Right ventricle myocardium superior (tissue), 1 donor: Measurements from ENCODE around the gene GLG1. TPM values are rescaled to one million over a fixed set of nuclear protein-coding genes. Genes with fewer than 3 reads are reported as not detected.
A peak's percentile ranks its signal among the peaks of the same experiment; 100 is the strongest.

Experiments
- ATAC-seq: fragments of 200-7000 bp; cut with Tn5 transposase; one replicate; pipeline ENCODE4 v1.9.1; 2020; ENCODE audit warnings: mild to moderate bottlenecking; ENCODE audit not compliant: poor library complexity
- DNase-seq: peaks from one replicate; pipeline ENCODE4 v3.0.0-alpha.2; 2020
- intact Hi-C: fragments of 100-400 bp; cut with DNase I; formaldehyde crosslinking; loops from one replicate; pipeline ENCODE4 v1.11.2; 2022
- total RNA-seq: library from RNA; stranded (reverse); fragmentation: NEBNext Ultra II Directional; extraction: Animal tissue kit (Norgen Biotek cat#: 25700); gene quantifications from one replicate; pipeline ENCODE4 v1.2.1, GENCODE V29; 2021
- donor health status: DM: no; HTN: yes; CAD: no; lungs with severe emphysema.

Gene GLG1
- total RNA-seq, 1 donor from 2014 or later = 62.4 TPM

GRCh38 chr16:74501484-74502478 is 105.1 kb downstream of the GLG1 start:
- peak; percentile 88 for ATAC-seq
- intact Hi-C loops = no loop called here
- no peak for DNase-seq

DNA sequence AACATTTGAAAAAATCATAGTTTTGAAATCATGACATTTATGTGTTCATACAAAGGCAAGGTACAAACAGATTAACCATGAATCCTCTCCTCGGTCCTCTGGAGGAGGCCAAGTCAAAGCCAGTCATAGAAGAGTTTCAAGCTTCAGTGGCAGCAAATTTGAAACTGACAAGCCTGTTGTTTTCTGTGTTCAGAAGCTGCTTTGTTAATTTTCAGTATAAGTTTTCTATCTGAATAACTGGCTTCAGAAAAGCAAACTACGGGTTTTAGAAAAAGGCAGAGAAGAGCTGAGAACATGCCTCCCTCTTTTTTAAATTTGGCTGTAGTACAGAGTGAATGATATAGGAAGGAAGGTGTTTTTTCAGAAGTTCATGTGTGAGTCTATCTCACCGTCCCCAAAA is 106.0 kb downstream of the GLG1 start:
- ATAC-seq = no peak
- intact Hi-C loops = no loop called here
- DNase-seq = no peak

DNA sequence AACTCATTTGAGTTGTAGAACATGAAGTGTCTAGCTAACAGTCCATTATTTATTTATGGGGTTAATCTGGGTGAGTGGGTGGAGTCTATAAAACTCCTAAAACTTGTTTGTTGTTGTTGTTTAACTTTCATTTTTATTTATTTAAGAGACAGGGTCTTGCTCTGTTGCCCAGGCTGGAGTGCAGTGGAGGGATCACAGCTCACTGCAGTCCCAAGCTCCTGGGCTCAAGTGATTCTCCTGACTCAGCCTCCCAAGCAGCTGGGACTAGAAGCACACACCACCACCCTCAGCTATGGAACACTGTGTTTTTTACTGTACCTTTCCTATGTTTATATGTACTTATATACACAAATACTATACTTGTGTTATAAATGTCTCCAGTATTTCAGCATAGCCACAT is 107.8 kb downstream of the GLG1 start:
- no peak for DNase-seq
- ATAC-seq = no peak
- intact Hi-C loops = loop anchor here (10.0 kb wide), 1 partner anchor 106 kb away; the partner anchor contains the start of gene GLG1

DNA sequence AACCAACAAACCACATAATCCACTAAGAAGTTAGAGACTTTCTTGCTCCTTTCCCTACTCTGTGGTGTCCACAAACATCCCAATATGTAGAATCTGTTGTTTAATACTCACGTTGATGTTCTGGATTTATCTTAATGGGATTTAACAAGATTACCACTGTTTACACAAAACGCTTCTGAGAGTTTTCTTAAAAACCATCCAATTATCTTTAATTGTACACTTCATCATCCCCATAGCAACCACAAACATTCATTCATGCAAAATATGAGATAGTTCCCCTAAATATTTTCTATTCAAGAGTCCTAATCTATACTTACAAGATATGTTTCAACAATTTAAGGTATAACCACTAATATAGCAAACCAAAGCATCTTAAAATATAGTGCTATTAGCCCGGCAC is 109.2 kb downstream of the GLG1 start:
- intact Hi-C loops = loop anchor here (10.0 kb wide), 1 partner anchor 107 kb away; the partner anchor contains the start of gene GLG1
- ATAC-seq (no peak), DNase-seq (no peak)

DNA sequence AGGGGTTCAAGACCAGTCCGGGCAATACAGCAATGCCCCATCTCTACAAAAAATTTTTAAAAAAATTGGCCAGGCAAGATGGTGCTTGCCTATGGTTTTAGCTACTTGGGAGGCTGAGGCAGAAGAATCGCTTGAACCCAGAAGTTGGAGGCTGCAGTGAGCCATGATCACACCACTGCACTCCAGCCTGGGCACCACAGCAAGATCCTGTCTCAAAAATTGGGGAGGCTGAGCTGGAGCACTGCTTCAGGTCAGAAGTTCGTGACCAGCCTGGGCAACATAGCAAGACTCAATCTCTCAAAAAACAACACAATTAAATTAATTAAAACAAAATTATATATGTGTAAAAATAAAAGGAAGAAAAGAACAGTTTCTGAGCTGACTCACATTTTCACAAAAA is 110.9 kb downstream of the GLG1 start:
- DNase-seq (no peak), ATAC-seq (no peak)
- intact Hi-C loops = loop anchor here (10.0 kb wide), 1 partner anchor 109 kb away; the partner anchor contains the start of gene GLG1

GRCh38 chr16:74492976-74493375 is 113.9 kb downstream of the GLG1 start:
- DNase-seq (no peak), ATAC-seq (peak; percentile 87)
- intact Hi-C loops = loop anchor here (10.0 kb wide), 1 partner anchor 112 kb away; the partner anchor contains the start of gene GLG1

- DNase-seq = no peak
- intact Hi-C loops = no loop called here
- no peak for ATAC-seq
These were observed 119.0 kb downstream of the GLG1 start for GRCh38 chr16:74487634-74488495.

- ATAC-seq (no peak), DNase-seq (no peak)
- intact Hi-C loops = no loop called here
These were observed 121.0 kb downstream of the GLG1 start for GRCh38 chr16:74485916-74486315.

DNA sequence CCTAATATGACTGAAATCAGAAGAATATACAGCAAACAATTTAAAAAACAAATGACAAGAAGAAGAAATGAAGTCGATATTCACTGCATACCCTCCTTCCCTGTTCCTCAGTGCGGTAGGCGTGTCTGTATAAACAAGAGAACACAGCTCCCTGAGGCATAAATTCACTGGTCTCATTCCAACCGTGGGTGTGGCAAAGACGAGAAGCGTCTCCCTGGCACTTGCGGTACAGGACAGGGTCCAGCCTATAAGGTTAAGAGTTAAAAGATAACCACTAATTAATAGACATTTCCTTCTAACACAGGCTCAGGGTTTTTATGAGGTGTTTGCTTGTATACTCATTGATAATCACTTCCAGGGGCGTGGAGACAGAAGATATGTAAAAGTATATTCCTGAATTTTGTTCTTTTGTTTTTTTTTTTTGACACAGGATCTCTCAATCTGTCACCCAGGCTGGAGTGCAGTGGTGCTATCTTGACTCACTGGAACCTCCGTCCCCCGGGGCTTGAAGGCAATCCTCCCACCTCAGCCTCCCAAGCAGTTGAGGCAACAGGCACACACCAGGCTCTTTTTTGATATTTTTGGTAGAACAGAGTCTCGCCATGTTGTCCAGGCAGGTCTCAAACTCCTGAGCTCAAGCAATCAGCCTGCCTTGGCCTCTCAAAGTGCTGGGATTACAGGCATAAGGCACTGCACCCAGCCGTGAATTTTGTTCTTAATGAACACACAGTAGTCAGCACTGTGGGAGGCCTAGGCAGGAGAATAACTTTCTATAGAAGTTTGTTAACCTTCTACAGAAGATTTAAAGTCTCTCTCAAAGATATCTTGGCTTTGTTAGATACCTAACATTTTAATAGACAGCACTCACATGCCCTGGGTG is 126.5 kb downstream of the GLG1 start:
- ATAC-seq (peak; percentile 73), DNase-seq (peak; percentile 52)
- intact Hi-C loops = no loop called here

- DNase-seq (no peak), ATAC-seq (no peak)
- intact Hi-C loops = no loop called here
These were observed 129.7 kb downstream of the GLG1 start for GRCh38 chr16:74477226-74477625.

DNA sequence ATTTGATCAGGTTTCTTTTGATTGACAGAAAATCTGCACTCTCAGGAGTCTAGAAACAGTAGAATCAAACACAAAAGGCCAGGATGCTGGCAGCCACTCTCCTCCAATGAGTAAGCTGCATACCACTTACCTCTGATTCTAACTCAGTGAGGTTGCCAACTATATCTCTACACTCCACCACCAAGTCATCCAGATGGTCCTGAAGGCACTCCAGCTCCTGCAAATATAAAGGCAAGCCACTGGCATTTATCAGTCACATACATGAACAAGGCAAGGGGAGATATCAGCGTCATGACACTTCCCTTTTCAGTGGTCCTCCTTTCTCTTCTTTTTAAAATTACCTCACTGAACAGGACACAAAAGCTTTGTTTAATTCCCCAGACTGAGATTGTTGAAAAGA is 132.5 kb downstream of the GLG1 start:
- no peak for ATAC-seq
- no peak for DNase-seq
- intact Hi-C loops = no loop called here

DNA sequence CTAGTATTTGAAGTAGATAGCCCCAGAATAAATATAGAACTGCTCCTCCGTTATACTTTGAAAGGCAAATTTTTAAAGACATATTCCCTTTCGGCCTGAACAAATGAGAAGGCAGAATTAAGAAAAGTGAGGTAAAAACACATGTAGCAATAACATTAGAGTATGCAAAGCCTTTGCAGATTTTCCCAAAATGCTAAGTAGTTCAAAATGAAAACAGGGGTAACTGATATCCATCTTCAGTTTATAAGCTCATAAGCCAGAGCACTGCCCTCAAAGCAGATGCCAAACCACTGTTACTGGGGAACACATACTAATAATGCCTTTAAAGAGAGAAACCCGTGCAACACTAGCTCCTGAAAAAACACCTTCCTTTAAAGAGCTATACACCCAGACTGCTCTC is 134.4 kb downstream of the GLG1 start:
- intact Hi-C loops = no loop called here
- no peak for ATAC-seq
- no peak for DNase-seq

GRCh38 chr16:74472010-74472409 is 134.9 kb downstream of the GLG1 start:
- intact Hi-C loops = no loop called here
- ATAC-seq (no peak), DNase-seq (no peak)

GRCh38 chr16:74469946-74470478 is 136.9 kb downstream of the GLG1 start:
- no peak for ATAC-seq
- intact Hi-C loops = loop anchor here (10.0 kb wide), 1 partner anchor 155 kb away; no protein-coding TSS in a partner anchor
- DNase-seq = no peak

- ATAC-seq = no peak
- DNase-seq = no peak
These were observed 137.9 kb downstream of the GLG1 start for GRCh38 chr16:74468807-74469525.

GRCh38 chr16:74466872-74467271 is 140.0 kb downstream of the GLG1 start:
- ATAC-seq = no peak
- intact Hi-C loops = loop anchor here (10.0 kb wide), 1 partner anchor 158 kb away; no protein-coding TSS in a partner anchor
- DNase-seq = no peak

More at GRCh38 chr16:74468807-74469525, 137.9 kb downstream of the GLG1 start:
- intact Hi-C loops = loop anchor here (10.0 kb wide), 1 partner anchor 156 kb away; no protein-coding TSS in a partner anchor
